Fibroblast of skin of scalp (primary cell): ENCODE results near the gene SF3B2.
"Not testable (repeated sequence)": the region's sequence is repeated elsewhere in the genome, so short reads cannot be mapped to it uniquely, and the experiment has no call there.

Source experiments
- DNase-seq: peaks from one replicate; pipeline ENCODE4 v3.0.0-alpha.2; 2013

SF3B2 gene

DNA sequence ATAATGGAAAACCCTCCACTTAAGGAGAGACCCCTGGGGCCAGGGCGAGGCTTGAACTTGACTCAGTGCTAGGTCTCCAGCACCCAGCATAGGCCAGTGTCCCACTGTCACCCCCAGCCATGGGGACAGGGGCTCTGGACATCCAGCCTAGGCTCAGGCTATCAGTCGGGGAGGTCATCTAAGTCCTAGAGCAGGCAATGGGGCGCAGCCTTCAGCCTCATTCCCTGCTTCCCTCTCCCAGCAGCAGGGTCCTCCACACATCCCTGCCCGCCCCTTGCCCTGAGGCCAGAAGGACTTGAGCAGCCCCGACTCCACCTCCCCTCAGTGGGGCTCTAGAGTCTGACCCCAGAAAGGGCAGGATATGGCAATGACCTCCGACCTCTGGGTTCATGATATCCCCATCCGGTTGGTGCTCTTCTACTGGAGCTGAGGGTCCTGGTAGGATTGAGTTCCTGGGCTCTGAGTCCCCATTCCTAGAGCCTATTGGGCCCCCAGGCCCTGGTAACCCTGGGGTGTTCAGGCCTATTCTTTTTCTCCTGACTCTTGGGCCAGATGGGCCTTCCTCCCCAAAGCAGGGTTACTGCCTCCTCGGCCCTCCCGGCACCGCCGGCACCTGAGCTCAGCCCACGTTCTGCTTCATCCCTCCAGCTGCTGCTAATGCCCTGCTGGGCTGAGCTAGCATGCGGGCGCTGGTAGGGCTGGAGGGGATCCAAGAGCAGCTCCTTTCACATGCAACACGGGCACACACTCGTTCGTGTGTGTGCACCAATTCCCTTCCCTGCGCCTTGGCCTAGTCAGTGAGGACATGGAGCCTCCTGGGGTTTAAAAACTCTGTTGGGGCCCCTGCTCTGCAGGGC, 36.0 kb upstream of the SF3B2 start:
- peak; percentile 23 for DNase-seq

DNA sequence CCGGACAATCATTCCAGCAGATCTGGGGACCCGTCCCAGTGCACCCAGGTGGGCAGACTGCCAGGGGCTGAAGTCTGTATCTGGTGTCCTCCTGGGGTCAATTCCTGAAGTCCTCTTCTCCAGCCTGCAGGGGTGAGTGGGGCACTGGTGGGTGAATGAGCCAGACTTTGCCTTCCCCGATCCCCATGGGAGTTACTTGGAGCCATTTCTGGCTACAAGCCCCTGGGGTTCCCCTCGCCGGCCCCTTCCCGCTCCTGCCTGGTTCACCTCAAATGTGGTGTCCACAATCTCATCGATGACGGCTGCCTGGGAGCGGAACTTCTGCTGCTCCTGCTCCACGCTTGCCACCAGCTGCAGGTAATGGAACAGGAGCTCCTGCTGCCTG, 35.4 kb upstream of the SF3B2 start:
- DNase-seq: no peak

DNA sequence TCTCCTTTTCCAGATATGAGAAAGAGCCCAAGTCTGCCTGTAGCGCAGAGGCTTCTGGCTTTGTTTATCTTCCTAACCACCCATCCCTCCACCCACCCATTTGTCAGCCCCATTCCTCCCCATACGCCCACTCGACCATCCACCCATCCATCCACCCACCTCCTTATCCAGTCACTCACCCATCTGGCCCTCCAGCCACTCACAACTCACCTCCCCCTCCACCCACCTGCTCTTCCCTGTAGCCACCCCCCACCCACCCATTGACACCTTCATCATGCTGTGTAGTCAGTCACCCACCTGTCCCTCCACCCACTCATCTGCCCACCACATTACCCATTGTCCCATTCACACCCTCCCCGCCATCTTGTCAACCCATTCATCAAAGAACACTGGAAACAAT, 34.8 kb upstream of the SF3B2 start:
- no peak for DNase-seq

DNA sequence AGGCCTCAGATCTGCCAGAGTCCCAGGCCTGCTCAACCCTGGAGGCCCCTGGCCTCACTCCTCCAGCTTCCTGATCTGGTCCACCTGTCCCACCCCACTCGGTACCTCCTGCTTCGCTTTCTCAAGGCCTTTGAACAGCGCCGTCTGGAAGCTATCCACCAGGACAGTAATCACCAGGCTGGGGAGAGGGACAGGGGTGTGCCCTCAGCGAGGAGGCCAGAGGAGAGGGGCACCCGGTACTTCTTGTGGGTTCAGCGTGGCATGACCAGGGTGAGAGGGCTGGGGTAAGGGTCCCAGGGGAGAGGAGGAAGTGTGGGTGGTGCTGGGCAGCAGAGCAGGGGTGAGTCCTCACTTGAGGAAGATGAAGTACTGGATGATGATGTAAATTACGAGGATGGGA, 32.0 kb upstream of the SF3B2 start:
- no peak for DNase-seq

DNA sequence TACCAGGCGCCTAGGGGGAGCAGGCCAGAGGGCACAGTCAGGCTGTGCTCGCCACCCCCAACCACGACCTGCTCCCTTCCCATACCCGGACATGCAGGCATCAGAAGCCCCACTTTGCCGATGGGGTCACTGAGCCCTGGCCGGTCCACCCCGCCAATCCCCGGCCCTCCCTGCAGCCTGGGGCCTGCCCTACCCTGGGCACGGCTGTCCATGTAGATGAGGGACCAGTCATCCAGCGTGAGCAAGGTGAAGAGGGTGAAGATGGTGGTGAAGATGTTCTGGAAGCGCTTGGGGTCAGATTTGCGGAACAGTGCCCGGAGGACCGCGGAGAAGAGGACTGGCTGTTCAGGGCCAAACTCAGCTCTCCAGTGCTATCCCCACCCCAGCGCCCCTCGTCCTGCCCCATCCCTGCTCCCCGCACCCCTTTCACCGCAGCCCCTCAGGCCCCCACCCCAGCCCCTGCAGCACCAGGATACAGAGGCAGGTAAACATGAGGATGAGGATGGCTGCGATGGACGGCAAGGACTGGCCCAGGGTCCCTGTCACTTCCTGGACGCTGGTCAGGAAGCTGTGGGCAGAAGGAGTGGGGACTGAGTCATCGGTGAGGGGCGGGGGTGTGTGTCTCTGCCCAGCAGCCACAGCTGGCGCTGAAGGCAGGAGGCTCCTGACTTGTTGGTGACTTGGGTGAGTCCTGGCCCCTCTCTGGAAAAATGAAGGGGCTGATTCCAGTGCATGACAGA, 31.4 kb upstream of the SF3B2 start:
- peak; percentile 73 for DNase-seq

DNA sequence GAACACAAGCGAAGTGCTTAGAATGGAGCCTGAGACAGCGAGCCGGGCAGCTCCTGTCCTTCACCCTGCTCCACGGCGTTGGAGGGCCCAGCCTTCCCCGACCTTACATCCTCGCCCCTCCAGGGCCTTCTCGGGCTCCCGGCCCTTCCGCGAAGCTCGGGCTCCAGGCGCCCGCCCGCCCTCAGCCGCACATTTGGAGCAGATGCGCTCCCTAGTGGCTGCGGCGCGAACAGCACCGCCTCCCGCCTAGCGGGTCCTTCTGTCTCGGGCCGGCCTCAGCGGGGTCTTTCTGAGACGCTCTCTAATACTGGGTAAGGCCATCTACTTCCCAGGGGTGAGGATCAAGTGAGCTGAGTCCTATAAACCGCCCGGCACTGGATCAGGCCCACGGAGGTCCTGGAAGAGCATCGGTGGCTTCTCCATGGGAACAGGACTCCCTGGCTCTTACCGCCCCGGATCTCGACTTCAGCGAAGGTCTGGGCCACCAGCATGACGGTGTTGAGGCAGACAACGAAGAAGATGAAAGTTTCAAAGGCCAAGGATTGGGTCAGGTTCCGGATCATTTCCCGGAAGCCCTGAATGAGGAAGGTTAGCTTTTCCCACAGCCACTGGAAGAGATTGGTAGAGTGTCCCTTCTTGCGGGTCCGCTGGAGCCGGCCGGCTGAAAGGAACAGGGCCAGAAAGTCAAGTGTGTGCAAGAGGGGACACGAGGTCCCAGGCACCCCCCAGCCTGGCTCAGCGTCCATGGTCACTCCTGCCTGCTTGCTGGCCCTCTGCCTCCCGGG, 29.6 kb upstream of the SF3B2 start:
- DNase-seq: peak; percentile 63

DNA sequence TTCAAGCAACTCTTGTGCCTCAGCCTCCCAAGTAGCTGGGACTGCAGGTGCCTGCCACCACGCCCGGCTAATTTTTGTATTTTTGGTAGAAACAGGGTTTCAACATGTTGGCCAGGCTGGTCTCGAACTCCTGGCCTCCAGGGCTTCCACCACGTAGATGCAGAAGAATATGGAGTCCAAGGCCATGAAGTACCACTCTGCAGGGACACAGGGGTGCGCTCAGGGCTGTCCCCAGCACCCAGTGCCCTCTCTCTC, 29.1 kb upstream of the SF3B2 start:
- not testable (repeated sequence) for DNase-seq

DNA sequence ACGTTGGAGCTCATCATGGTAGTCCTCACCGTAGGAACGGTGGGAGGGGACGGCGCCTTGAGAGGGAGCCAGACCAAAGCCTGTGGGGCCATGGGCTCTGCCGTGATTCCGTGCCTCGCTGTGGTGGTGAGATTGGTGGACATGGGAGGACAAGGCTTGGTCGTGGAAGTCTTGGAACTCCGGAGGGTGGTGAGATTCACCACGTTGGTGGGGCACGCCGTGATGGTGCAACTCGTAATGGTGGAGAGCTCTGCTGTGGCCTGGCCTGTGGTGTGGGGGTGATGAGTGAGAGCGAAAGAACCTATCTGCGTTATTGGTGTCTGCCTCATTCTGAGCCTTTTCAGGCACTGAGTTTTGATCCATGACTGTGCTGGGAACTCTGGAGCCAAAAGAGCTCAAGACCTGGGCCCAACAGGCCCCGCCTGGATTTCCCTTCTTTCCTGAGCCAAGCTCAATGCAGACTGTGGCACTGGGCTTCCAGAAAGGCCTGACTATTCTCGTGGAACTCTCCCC, 26.1 kb upstream of the SF3B2 start, which contains the start of gene CATSPER1:
CATSPER1 (minus strand) TSS at position 463 of the 513 bp plus-strand sequence; CDS start at position 363, 100 bp downstream.
- DNase-seq: no peak

DNA sequence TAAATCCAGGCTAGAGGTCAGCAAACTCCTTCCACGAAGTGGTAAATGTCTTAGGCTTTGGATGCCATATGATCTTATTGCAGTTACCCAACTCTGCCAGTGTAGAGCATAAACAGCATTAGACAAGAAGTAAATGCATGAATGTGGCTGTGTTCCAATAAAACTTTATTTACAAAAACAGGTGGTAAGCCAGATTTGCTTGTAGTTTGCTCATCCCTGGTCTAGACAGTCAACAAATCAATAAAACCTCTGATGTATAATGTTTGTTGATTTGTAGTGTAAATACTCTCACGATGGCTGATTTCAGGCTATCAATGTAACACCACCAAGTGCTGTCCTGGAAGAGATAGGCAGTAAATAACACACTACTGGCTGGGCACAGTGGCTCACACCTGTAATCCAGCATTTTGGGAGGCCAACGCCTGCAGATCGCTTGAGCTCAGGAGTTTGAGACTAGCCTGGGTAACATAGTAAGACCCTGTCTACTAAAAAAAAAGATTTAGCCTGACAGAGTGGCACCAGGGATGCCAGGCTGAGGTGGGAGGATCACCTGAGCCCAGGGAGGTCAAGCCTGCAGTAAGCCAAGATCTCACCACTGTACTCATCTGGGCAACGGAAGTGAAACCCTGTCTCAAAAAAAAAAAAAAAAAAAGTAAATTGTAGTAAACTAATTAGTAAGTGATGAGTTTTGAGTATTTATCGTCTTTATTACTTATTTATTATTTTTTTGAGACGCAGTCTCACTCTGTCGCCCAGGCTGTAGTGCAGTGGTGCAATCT, 19.0 kb upstream of the SF3B2 start:
- no peak for DNase-seq

DNA sequence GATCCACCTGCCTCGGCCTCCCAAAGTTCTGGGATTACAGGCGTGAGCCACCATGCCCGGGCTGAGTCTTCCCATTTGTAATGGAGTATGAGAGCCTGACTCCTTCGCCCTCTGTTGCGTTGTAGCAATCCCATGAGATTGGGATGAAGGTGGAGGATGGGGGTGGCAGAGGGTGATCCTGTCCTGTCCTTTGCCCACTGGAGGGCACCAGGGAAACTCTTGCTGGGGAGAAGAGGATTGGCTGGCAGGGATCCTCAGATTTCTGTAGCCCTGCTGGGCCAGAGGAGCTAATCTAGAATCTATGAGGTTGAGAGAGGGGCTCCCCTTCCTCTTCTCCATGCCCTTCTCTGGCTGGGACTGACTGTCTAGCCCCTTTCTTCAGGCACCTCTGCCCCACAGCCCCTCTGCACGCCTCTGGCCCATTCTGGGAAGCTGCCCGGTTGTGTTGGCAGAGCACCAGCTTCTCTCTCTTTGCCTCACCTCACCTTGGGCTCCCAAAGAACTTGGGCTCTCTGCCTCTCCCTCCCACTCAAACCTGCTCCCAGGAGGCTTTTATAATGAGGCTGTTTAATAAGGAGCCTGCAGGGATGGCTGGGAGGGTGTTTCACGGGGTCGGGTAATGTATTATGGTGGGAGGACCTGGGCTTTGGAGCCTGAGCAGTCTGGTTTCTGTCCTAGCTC, 16.4 kb upstream of the SF3B2 start:
- DNase-seq: no peak

DNA sequence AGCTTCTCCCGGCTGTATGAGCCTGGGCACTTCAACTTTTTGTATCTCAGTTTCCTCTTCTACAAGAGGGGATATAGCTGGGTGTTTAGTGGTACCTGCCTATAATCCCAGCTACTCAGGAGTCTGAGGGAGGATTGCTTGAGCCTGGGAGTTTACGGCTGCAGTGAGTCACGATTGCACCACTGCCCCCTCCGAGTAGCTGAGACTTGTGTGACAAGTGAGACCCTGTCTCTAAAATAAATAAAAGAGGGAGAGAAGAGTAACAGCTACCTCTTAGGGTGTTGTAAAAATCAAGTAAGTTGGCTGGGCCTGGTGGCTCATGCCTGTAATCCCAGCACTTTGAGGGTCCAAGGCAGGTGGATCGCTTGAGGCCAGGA, 15.8 kb upstream of the SF3B2 start:
- no peak for DNase-seq

DNA sequence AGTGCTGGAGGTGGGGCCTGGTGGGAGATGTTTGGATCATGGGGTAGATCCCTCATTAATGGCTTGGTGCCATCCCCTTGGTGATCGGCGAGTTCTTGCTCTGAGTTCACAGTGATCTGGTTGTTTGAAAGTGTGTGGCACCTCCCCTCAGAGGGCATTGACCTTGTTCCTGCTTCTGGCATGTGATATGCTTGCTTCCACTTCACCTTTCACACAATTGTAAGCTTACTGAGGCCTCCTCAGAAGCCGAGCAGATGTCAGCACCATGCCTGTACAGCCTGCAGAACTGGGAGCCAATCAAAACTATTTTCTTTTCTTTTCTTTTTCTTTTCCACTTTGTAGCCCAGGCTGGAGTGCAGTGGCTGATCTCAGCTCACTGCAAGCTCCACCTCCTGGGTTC, 14.8 kb upstream of the SF3B2 start:
- no peak for DNase-seq

DNA sequence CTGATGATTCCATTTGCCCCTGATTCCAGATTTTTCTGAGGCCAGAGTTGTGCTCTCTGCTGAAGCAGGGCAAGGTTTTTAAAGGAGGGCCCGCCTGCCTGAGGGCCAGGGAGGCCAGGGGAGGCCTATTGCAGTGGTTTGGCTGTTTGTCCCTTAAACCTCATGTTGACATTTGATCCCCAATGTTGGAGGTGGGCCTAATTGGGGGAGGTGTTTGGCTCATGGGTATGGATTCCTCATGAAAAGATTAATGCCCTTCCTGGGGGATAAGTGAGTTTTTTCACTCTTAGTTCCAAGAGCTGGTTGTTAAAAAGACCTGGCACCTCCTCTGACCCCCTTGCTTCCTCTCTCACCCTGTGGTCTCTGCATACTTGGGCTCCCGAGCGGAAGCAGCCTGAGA, 12.4 kb upstream of the SF3B2 start:
- no peak for DNase-seq

DNA sequence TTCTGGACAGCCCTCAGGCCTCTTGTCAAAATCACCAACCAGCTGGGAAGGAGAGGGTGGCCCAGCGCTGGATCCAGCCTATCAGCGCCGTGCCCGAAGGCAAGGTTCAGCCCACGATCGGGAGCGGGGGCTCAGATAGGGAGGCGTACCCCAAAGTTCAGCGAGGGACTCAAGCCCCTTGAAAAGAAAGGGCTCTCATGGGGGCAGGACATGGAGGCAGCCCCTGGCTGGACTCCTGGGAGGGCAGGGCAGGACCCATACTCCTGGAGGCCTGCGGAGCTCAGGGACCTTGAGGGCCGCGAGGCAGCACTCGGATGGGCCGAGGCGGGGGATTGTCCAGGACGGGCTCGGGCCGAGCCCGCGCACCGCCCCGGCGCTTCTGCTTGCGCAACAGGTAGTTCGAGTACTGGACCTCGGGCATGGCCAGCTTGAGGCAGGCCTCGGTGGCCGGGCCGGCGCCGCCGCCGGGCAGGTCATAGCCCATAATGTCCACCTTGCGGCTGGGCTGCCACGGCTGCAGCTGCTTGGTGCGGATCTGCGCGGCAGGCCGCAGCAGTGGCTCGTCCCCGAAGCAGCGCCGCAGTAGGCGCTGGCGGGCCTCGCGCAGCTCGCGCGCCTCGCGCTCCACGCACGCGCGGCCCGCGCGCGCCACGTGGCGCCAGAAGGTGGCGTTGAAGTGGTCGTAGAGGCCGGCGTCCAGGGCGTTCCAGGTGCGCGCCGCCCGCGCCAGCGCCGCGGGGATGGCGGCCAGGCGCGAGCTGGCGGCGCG, 9.8 kb upstream of the SF3B2 start:
- DNase-seq: no peak

DNA sequence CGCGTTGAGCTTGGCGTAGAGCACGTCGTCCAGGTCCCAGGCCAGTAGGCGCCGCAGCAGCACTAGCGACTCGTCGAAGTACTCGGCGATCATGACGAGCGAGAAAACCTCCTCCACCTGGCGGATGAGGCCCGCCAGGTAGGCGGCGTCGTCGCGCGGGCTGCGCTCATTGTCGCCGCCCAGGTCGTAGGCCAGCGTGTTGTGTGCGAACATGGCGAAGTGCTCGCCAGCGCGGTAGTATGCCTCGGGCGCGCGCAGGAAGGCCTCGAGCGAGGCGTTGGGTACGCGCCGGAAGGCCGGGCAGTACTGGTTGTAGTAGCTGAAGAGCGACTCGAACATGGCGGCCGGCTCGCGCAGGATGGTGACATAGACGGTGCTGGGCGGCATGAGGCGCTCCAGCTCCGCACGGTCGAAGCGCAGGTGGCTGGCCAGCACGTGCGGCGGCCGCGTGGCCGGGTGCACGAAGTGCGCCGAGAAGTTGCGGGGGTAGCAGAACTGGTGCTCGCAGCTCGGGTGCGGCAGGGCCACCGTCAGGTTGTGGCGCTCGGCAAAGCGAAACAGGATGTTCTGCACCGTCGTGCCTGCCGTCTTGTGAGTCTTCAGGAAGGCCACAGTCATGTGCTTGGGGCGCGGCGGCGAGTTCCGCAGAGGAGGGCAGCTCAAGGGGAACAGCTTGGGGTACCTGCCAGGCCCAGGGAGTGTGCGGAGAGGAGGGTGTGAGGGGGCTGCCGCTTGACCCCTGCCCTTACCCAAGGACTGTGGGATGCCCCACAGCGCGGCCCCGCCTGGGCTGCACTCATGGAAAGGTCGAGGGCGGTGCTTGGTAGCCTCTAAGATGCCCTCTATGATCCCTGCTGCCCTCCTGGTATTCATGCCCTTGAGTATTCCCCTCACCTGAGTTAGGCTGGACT, 8.9 kb upstream of the SF3B2 start:
- no peak for DNase-seq

DNA sequence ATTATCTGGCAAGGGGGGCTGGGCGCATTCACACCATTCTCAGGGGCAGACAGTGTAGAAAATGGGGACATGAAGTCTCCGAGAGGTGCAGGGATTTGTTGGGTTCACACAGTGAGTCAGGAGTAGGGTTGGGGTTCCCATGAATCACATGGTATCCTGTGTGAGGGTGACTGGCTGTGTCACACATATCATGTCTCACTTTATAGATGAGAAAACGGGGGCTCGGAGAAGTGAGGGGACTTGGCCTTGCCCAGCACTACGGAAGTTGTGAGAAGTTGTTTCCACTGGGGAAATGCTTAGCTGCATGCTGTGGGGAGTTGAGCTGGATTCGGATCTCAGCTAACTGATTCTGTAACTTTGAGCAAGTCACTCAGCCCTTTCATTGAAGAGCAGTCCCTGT, 7.4 kb upstream of the SF3B2 start:
- no peak for DNase-seq

DNA sequence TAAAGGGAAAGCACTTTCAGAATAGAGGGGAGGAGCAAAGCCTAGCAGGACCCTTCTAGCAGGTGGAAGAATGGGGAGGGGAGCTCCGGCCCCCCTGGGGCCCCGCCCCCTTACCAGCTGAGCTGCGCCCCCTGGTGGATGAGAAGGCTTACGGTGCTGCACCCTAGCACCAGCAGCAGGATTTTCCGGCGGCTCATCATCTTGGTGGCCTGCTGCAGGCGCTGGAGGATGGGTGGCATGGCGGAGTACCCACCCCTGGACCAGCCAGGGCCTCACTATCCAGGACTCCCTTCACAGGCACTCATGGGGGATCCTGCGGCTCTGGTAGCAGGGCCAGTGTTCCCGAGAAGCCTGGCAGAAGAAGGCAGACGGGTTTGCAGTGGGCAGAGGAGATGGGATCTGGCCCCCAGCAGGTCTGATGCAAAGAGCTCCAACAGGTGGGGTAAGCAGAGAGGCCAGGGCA, 7.0 kb upstream of the SF3B2 start:
- peak; percentile 78 for DNase-seq

DNA sequence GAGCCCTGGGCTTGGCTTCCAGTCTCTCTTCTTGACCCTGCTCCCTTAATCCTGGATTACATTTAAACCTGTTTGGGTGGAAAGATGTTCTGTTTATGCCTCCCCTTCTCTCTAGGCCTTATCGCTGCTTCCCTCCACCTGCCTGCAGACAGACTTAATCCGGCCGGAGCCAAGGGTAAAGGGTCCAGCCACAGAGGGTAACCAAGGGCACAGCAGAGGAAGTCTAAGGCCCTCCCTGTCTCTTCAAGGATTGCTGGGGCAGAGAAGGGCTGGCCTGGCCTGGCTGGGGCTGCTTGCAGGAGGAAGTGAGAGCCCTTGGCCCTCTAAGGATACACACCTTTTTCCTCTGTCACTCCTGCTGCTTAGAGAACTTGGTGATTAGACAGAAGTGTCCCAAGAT, 5.3 kb upstream of the SF3B2 start:
- DNase-seq: no peak

DNA sequence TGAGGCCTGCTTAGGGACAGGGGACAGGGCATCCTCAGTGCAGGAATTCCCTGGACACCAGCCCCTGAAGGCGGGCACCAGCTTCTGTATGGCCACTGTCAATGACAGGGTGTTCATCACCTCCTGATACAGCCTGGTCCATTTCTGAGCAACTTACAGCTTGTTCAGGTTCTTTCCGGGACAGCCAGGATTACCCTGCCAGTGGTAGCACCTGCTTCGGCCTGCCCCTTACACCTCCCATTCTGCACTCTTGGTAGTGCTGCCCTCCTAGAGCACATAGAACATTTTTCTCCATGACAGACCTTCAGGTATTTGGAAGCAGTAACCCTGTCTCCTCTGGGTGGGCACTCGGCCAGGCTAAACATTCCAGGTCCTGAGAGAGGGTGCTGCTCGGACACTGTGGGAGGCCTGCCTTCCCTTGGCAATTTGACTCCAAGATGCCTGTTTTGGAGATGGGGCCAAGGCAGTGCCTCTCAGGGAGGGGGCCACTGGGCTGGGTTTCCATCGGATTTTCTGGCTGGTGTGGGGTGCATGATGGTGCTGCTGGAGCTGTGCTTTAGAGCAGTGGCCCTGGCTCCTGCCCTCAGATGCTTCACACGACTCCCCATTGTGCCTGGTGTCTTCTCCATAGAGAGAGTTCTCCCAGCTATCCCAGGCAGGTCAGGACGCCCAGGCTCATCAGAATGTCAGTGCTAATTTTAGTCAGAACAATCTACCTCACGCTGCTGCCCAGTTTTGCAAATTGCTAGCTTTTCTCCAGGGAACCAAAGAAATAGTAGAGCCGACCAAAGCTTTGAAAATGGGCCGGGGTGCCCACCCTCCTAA, 4.4 kb upstream of the SF3B2 start:
- DNase-seq: no peak
